WERI-Rb-1 (cell line): ENCODE data around the gene RPL11.
"Not testable (repeated sequence)": the region's sequence is repeated elsewhere in the genome, so short reads cannot be mapped to it uniquely, and the experiment has no call there.

Experiments
- DNase-seq: peaks from one replicate; pipeline ENCODE4 v3.0.0-alpha.2; 2020
- H3K27ac ChIP-seq: fragments of 250-450 bp; sonication (Bioruptor Pico); 2 replicates; pipeline ENCODE4 v1.5.1; 2020; ENCODE audit warnings: mild to moderate bottlenecking, moderate library complexity
- H3K27me3 ChIP-seq: fragments of 250-450 bp; sonication (Bioruptor Pico); 2 replicates; pipeline ENCODE4 v1.5.1; 2021; ENCODE audit warnings: mild to moderate bottlenecking, low read depth, moderate library complexity; ENCODE audit not compliant: insufficient read depth, severe bottlenecking
- H3K36me3 ChIP-seq: fragments of 250-450 bp; sonication (Bioruptor Pico); 2 replicates; pipeline ENCODE4 v1.5.1; 2020; ENCODE audit warnings: mild to moderate bottlenecking, moderate library complexity
- H3K4me3 ChIP-seq: 2 replicates; pipeline ENCODE4 v1.5.1; 2011; ENCODE audit warnings: low read depth, mild to moderate bottlenecking, control low read depth, low read length
- H3K9me3 ChIP-seq: fragments of 250-450 bp; sonication (Bioruptor Pico); 2 replicates; pipeline ENCODE4 v1.5.1; 2021; ENCODE audit warnings: mild to moderate bottlenecking, moderate library complexity; ENCODE audit not compliant: severe bottlenecking
- TF ChIP-seq, protein P1 (sequence below): IDR thresholded peaks from 2 replicates; pipeline ENCODE4 v1.5.1; 2011; ENCODE audit warnings: low read depth, mild to moderate bottlenecking, control low read depth, inconsistent platforms, low read length

Gene RPL11

DNA sequence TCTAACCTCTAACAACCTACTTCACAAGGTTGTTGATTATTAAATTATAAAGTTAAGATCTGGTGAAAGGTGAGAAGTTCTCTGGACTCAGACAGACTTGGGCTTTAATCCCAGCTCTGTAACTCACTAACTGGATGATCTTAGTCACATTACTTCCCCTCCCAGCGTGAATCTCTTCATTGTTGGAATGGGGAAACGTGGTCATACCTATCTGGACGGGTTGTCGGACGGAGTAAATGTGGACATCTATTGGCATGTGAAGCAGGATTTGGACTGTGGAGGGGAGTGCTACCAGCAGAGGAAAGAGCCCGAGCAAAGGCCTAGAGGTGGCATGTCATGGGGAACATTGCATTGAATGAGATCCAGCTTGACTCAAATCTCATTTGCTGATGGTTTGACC, 45.1 kb upstream of the RPL11 start:
- Histone ChIP-seq H3K36me3 (no peaks in the 10 kb centered on the region), H3K27ac (no peak overlapping the region), H3K4me3 (no peak overlapping the region), H3K27me3 (no peaks in the 10 kb centered on the region), H3K9me3 (no peaks in the 10 kb centered on the region)
- no peak for DNase-seq
- TF ChIP-seq, protein P1, sequence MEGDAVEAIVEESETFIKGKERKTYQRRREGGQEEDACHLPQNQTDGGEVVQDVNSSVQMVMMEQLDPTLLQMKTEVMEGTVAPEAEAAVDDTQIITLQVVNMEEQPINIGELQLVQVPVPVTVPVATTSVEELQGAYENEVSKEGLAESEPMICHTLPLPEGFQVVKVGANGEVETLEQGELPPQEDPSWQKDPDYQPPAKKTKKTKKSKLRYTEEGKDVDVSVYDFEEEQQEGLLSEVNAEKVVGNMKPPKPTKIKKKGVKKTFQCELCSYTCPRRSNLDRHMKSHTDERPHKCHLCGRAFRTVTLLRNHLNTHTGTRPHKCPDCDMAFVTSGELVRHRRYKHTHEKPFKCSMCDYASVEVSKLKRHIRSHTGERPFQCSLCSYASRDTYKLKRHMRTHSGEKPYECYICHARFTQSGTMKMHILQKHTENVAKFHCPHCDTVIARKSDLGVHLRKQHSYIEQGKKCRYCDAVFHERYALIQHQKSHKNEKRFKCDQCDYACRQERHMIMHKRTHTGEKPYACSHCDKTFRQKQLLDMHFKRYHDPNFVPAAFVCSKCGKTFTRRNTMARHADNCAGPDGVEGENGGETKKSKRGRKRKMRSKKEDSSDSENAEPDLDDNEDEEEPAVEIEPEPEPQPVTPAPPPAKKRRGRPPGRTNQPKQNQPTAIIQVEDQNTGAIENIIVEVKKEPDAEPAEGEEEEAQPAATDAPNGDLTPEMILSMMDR: no peak

DNA sequence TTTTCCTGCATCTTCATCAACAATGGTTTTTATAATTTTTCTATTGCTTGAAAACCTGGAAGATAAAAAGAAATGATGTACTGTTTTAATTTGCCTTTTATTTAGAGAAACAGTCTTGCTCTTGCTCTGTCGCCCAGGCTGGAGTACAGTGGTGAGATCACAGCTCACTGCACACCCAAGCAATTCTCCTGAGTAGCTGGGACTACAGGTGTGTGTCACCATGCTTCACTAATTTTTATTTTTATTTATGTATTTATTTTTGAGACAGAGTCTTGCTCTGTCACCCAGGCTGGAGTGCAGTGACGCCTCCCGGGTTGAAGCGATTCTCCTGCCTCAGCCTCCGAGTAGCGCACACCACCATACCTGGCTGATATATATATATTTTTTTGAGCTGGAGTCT, 43.0 kb upstream of the RPL11 start:
- TF ChIP-seq, protein P1: no peak
- Histone ChIP-seq H3K36me3 (no peaks in the 10 kb centered on the region), H3K9me3 (no peaks in the 10 kb centered on the region), H3K27ac (no peak overlapping the region), H3K4me3 (no peak overlapping the region), H3K27me3 (no peaks in the 10 kb centered on the region)
- DNase-seq: no peak

DNA sequence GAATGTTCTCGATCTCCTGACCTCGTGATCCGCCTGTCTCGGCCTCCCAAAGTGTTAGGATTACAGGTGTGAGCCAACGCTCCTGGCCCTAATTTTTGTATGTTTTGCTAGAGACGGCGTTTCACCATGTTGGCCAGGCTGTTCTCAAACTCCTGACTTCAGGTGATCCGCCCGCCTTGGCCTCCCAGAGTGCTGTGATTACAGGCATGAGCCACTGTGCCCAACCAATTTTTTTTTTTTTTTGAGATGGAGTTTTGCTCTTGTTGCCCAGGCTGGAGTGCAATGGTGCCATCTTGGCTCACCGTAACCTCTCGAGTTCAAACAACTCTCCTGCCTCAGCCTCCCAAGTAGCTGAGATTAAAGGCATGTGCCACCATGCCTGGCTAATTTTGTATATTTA, 42.4 kb upstream of the RPL11 start:
- H3K4me3 ChIP-seq, H3K9me3 ChIP-seq, DNase-seq, H3K36me3 ChIP-seq, H3K27me3 ChIP-seq, H3K27ac ChIP-seq: not testable (repeated sequence)

DNA sequence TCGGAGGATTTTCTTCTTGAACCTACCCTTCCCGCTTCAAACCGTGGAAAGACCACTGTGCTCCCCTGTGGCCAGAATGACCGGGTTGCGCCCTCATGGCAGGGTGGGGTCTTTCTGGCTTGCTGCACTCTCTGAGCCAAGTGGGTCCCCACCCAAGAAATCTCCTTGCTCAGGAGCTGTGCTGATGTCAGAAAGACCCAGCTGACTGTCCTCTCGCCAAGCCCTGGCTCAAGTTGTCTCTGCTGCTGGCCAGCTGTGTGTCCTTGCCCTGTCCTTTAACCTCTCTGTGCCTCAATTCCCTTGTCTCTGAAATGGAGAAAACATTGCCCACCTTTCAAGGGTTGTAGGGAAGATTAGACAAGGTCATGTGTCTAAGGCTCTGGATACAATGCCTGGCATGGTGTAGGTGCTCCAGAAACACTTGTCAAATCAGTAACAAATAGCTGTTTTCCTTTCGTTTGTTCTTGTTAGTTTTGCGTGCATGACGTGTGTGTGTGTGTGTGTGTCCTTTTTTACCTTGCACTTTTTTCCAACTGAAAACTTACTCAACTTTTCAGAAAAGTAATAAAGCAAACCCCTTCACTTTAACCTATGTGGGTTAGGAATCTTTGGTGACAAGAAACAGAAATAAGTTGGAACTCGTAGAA, 41.1 kb upstream of the RPL11 start:
- Histone ChIP-seq H3K36me3 (no peaks in the 10 kb centered on the region), H3K27me3 (no peaks in the 10 kb centered on the region), H3K4me3 (no peak overlapping the region), H3K27ac (peak overlapping the region; percentile 12; the same call in 1 of the 2 replicates), H3K9me3 (no peaks in the 10 kb centered on the region)
- TF ChIP-seq, protein P1: no peak
- no peak for DNase-seq

DNA sequence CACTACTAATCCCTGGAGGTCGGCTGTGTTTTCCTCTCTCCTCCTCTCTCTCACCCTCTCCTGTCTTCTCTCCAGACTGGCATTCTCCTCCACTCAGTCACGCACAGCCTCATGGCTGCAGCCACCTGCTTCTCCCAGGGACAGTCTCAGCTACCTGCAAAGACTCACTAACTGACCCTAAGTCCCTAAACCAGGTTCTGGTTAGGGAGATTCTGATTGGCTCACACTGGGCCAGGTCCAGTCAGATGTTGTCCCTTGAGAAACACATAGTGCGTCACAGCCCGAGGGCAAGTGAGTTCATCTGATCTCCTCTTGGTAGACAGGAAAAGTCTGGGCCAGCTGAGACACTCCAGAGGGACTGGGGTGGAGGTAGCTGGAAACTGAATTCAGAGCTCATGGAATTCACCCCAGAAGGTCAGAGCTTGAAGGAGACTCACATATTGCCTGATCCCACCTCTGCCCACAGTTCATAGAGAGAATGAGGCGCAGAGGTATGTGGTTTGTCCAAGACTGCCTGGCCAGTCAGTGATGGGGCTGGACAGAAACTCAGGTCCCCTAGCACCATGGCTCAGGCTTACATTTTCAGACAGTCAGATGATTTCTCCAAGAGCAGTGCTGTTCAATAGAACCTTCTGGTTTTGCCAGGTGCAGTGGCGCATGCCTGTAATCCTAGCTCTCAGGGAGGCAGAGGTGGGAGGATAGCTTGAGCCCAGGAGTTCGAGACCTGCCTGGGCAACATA, 40.4 kb upstream of the RPL11 start:
- H3K36me3 ChIP-seq: no peaks in the 10 kb centered on the region
- H3K4me3 ChIP-seq: no peak overlapping the region
- peak; percentile 59 for DNase-seq
- no peak overlapping the region; the same call in 1 of the 2 replicates for H3K27ac ChIP-seq
- TF ChIP-seq, protein P1: no peak
- H3K9me3 ChIP-seq: no peaks in the 10 kb centered on the region
- no peaks in the 10 kb centered on the region for H3K27me3 ChIP-seq

DNA sequence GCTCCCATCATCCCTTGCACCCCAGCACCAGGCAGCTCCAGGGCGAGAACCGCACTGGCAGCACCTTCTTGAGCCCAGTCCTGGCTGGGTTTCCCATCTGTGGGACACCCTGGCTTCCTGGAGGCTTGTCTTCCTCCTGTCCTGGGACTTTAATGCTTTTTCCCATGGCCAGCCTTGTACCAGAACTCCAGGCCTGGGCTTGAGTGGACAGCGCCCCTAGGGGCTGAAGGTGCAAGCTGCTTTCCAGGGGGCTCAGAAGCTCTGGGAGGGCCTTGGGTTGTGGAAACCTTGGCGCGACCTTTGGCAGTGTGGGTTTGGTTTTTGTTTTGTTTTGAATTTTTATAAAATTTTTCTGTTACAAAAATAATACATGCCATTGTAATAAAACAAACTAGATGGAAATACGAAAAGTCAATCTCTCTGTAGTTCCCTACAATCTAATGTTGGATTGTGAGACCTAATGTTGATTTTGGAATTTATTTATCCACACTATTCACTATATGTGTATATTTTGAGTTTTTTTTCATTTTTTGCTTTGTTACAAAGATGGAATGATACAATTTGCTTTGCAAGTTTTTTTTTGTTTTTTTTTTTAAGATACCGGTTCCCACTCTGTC, 33.8 kb upstream of the RPL11 start:
- Histone ChIP-seq H3K27me3 (no peaks in the 10 kb centered on the region), H3K27ac (no peak overlapping the region), H3K4me3 (no peak overlapping the region), H3K36me3 (no peaks in the 10 kb centered on the region), H3K9me3 (no peaks in the 10 kb centered on the region)
- DNase-seq: peak; percentile 82
- TF ChIP-seq, protein P1: peak; percentile 93
